GM23248 (cell line): ENCODE results near the gene CCDC192. TPM values are rescaled to one million over a fixed set of nuclear protein-coding genes. Genes with fewer than 3 reads are reported as not detected.
A peak's percentile ranks its signal among the peaks of the same experiment; 100 is the strongest.

ENCODE experiments used
- DNase-seq: peaks from one replicate; pipeline ENCODE4 v3.0.0-alpha.2; 2015
- H2AFZ ChIP-seq: fragments of 200-600 bp; sonication (generic); 2 replicates; pipeline ENCODE4 v1.6.1; 2016; ENCODE audit warnings: antibody characterized with exemption
- H3F3A ChIP-seq: fragments of 200-600 bp; sonication (generic); 2 replicates; pipeline ENCODE4 v1.6.1; 2016; ENCODE audit warnings: mild to moderate bottlenecking, antibody characterized with exemption, mixed run types; ENCODE audit not compliant: insufficient read depth
- H3K27ac ChIP-seq: fragments of 200-600 bp; sonication (generic); 2 replicates; pipeline ENCODE4 v1.5.1; 2016; ENCODE audit warnings: mild to moderate bottlenecking
- H3K27me3 ChIP-seq: fragments of 200-600 bp; sonication (generic); replicated peaks from 2 replicates; pipeline ENCODE4 v1.6.1; 2016; ENCODE audit warnings: mild to moderate bottlenecking; ENCODE audit not compliant: insufficient read depth
- H3K36me3 ChIP-seq: fragments of 200-600 bp; sonication (generic); 2 replicates; pipeline ENCODE4 v1.6.1; 2016; ENCODE audit warnings: low read depth, mild to moderate bottlenecking
- H3K4me1 ChIP-seq: fragments of 200-600 bp; sonication (generic); 2 replicates; pipeline ENCODE4 v1.6.1; 2016; ENCODE audit warnings: mild to moderate bottlenecking; ENCODE audit not compliant: insufficient read depth
- H3K4me2 ChIP-seq: fragments of 200-600 bp; sonication (generic); one replicate; pipeline ENCODE4 v1.6.1; 2016; ENCODE audit warnings: mild to moderate bottlenecking; ENCODE audit not compliant: unreplicated experiment
- H3K4me3 ChIP-seq: fragments of 200-600 bp; sonication (generic); 2 replicates; pipeline ENCODE4 v1.5.1; 2016; ENCODE audit warnings: mild to moderate bottlenecking
- H3K79me2 ChIP-seq: fragments of 200-600 bp; sonication (generic); 2 replicates; pipeline ENCODE4 v1.6.1; 2016; ENCODE audit warnings: mild to moderate bottlenecking; ENCODE audit not compliant: insufficient read depth
- H3K9ac ChIP-seq: fragments of 200-600 bp; sonication (generic); 2 replicates; pipeline ENCODE4 v1.6.1; 2016; ENCODE audit warnings: mild to moderate bottlenecking
- H3K9me2 ChIP-seq: fragments of 200-600 bp; sonication (generic); 2 replicates; pipeline ENCODE4 v1.6.1; 2016; ENCODE audit warnings: mixed run types, mild to moderate bottlenecking, moderate library complexity; ENCODE audit not compliant: insufficient read depth
- H3K9me3 ChIP-seq: fragments of 200-600 bp; sonication (generic); one replicate; pipeline ENCODE4 v1.6.1; 2017; ENCODE audit warnings: low read depth
- H4K20me1 ChIP-seq: fragments of 200-600 bp; sonication (generic); 2 replicates; pipeline ENCODE4 v1.6.0; 2016; ENCODE audit not compliant: insufficient read depth
- EZH2 ChIP-seq: fragments of 200-600 bp; sonication (generic); IDR thresholded peaks from 2 replicates; pipeline ENCODE4 v1.6.1; 2018; ENCODE audit warnings: antibody characterized with exemption, mild to moderate bottlenecking; ENCODE audit not compliant: insufficient read depth, poor library complexity, severe bottlenecking
- EZH2phosphoT487 ChIP-seq: fragments of 200-600 bp; sonication (generic); IDR thresholded peaks from 2 replicates; pipeline ENCODE4 v1.6.1; 2018; ENCODE audit warnings: antibody characterized with exemption, moderate library complexity, mild to moderate bottlenecking, low read depth; ENCODE audit not compliant: insufficient read depth
- WGBS, 2 experiments: methylation state at CpG; one replicate each; pipeline ENCODE4 v1.1.6; 2015 to 2017; ENCODE audit warnings: low lambda C conversion rate in 2 of 2, low coverage in 1 of 2; ENCODE audit errors: missing lambda C conversion rate in 2 of 2; 5-methylcytosine and 5-hydroxymethylcytosine counted together
- in situ Hi-C: fragments of 300-500 bp; cut with MboI; formaldehyde crosslinking; loops from 2 replicates; pipeline ENCODE4 v1.15.0; 2020
- polyA plus RNA-seq: library from polyadenylated mRNA; unstranded; fragments of >200 nt; fragmentation: Nextera tagmentation; extraction: Ambion mirVana; gene quantifications from 2 replicates; pipeline ENCODE4 v1.2.1, GENCODE V29; 2016
- total RNA-seq: library from RNA; depleted of rRNA; stranded (reverse); fragments of >200 nt; shearing (Covaris generic); gene quantifications from 2 replicates; pipeline ENCODE4 v1.2.3, GENCODE V29; 2014

CCDC192 gene
- total and polyA plus RNA-seq, 2 experiments from 2014 or later, result 0.40 TPM; not detected in 1

- H3K9ac ChIP-seq, result no peak overlapping the region
- no peak overlapping the region for H3K4me3 ChIP-seq
- H4K20me1 ChIP-seq, result no peaks in the 10 kb centered on the region
- no peaks in the 10 kb centered on the region for H3K9me3 ChIP-seq
- no peak for TF ChIP-seq EZH2phosphoT487
- TF ChIP-seq EZH2, result no peak
- H3K36me3 ChIP-seq, result no peaks in the 10 kb centered on the region
- in situ Hi-C loops, result no loop called here
- no peaks in the 10 kb centered on the region for H3K4me1 ChIP-seq
- no peaks in the 10 kb centered on the region for H3F3A ChIP-seq
- no peak overlapping the region for H2AFZ ChIP-seq
- H3K27ac ChIP-seq, result no peak overlapping the region
- no peak for DNase-seq
- no peaks in the 10 kb centered on the region for H3K79me2 ChIP-seq
- H3K27me3 ChIP-seq, result peaks cover 14% of the 10 kb centered on the region; the same call in 1 of the 2 replicates
- H3K9me2 ChIP-seq, result no peaks in the 10 kb centered on the region
- no peak overlapping the region for H3K4me2 ChIP-seq
These were observed 37.5 kb upstream of the CCDC192 start for GRCh38 chr5:127665641-127666040.

DNA sequence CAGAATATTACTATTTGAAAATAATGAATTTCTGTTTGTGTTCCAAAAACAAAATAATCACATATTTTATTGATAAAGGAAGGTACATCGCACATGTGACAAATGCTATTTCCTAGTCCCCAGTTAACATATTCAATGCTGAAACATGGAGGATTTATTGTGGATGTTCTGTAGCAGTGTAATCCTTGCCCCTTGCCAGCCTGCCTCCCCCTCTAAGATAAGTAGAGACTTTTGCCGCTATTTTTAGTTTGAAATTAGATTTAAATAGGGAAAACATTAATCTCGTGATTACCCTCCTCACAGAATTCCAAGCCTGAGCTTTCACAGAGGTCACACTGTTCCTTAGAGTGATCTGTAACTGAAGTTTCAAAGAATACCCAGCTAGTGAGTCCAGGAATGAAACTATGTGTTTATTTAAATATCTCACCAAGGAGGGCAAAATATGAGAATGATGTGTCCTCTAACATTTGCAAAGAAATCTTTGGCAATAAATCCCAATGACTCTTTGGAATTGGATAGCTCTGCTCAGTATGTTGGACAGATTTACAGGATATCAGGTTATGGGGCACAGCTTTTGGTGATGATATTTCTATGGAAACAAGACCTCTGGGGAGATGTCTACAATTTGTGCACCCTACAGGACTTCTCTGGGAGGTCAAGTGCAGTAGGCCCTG lies 37.0 kb upstream of the CCDC192 start:
- no peak overlapping the region for H3K4me3 ChIP-seq
- DNase-seq, result no peak
- no peaks in the 10 kb centered on the region for H3K9me3 ChIP-seq
- H3F3A ChIP-seq, result no peaks in the 10 kb centered on the region
- H3K9ac ChIP-seq, result no peak overlapping the region
- no peak for TF ChIP-seq EZH2
- H3K27me3 ChIP-seq, result peaks cover 14% of the 10 kb centered on the region; the same call in 1 of the 2 replicates
- 21 to 23% methylated on average over 3 of the region's 3 CpGs for WGBS, 2 experiments
- H4K20me1 ChIP-seq, result no peaks in the 10 kb centered on the region
- in situ Hi-C loops, result no loop called here
- H3K27ac ChIP-seq, result no peak overlapping the region
- H3K36me3 ChIP-seq, result no peaks in the 10 kb centered on the region
- no peaks in the 10 kb centered on the region for H3K4me1 ChIP-seq
- no peak overlapping the region for H3K4me2 ChIP-seq
- no peak overlapping the region for H2AFZ ChIP-seq
- no peaks in the 10 kb centered on the region for H3K9me2 ChIP-seq
- no peaks in the 10 kb centered on the region for H3K79me2 ChIP-seq

DNA sequence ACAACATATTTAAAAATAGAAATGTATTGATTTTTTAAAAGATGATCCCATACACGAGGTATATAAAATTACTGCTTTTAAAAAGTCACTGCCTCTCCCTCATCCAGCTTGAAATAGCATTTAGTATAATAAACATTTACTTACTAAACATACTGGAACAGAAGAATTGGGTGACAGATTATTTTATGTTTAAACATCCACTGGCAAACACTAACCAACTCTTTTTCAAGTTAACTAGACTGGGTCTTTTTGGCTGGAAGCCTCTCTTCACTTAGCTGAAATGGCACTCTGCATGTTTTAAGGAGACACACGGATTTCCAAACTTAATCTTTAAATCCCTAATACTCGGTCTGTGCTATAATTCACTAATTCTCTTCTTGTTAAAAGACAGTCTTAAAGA lies 35.3 kb upstream of the CCDC192 start:
- in situ Hi-C loops, result no loop called here
- no peak overlapping the region for H3K4me3 ChIP-seq
- H3K36me3 ChIP-seq, result no peaks in the 10 kb centered on the region
- no peak overlapping the region for H3K9ac ChIP-seq
- no peaks in the 10 kb centered on the region for H3F3A ChIP-seq
- H3K4me1 ChIP-seq, result 0 out of 2 replicates have a peak, but pooled peaks cover 1% of the 10 kb centered on the region
- H3K27me3 ChIP-seq, result 0 out of 2 replicates have a peak, but pooled peaks cover 14% of the 10 kb centered on the region
- WGBS, 2 experiments, result 12 to 32% methylated on average over 3 of the region's 3 CpGs
- no peak for DNase-seq
- TF ChIP-seq EZH2 (no peak), EZH2phosphoT487 (no peak)
- H3K9me2 ChIP-seq, result no peaks in the 10 kb centered on the region
- no peaks in the 10 kb centered on the region for H3K79me2 ChIP-seq
- no peak overlapping the region for H3K4me2 ChIP-seq
- no peak overlapping the region for H2AFZ ChIP-seq
- no peaks in the 10 kb centered on the region for H3K9me3 ChIP-seq
- H4K20me1 ChIP-seq, result no peaks in the 10 kb centered on the region
- H3K27ac ChIP-seq, result no peak overlapping the region

GRCh38 chr5:127671218-127671617 lies 32.0 kb upstream of the CCDC192 start:
- DNase-seq, result peak; percentile 47
- Histone ChIP-seq H3K27ac (no peak overlapping the region), H3F3A (no peaks in the 10 kb centered on the region), H2AFZ (no peak overlapping the region), H4K20me1 (no peaks in the 10 kb centered on the region), H3K36me3 (no peaks in the 10 kb centered on the region), H3K4me1 (0 out of 2 replicates have a peak, but pooled peaks cover 6% of the 10 kb centered on the region), H3K79me2 (no peaks in the 10 kb centered on the region), H3K9me3 (no peaks in the 10 kb centered on the region), H3K4me2 (no peak overlapping the region), H3K9ac (no peak overlapping the region), H3K27me3 (0 out of 2 replicates have a peak, but pooled peaks cover 8% of the 10 kb centered on the region), H3K4me3 (no peak overlapping the region), H3K9me2 (no peaks in the 10 kb centered on the region)
- in situ Hi-C loops, result no loop called here
- 38 to 48% methylated on average over 6 of the region's 6 CpGs for WGBS, 2 experiments
- no peak for TF ChIP-seq EZH2phosphoT487
- TF ChIP-seq EZH2, result no peak
